Esophagus muscularis mucosa (tissue), 4 donors: ENCODE results near the gene FBXL7. TPM values are rescaled to one million over a fixed set of nuclear protein-coding genes. Genes with fewer than 3 reads are reported as not detected.

Experiments
- DNase-seq: peaks from one replicate; pipeline ENCODE4 v3.0.0-alpha.2; 2017; ENCODE audit errors: extremely low spot score
- H3K27ac ChIP-seq, 4 donors: fragments of 200-600 bp; sonication (generic); replicated peaks in 1 of 4; 1 replicate in 3 of 4; 2 replicates in 1 of 4; pipeline ENCODE4 v1.5.1; 2016 to 2019; ENCODE audit warnings: mild to moderate bottlenecking in 1 of 4
- H3K27me3 ChIP-seq, 4 donors: fragments of 200-600 bp; sonication (generic); one replicate each; pipeline versions ENCODE4 v1.5.1 to v1.6.0; 2016 to 2019
- H3K36me3 ChIP-seq, 4 donors: fragments of 200-600 bp; sonication (generic); one replicate each; pipeline ENCODE4 v1.5.1; 2016 to 2019
- H3K4me1 ChIP-seq, 4 donors: fragments of 200-600 bp; sonication (generic); one replicate each; pipeline ENCODE4 v1.5.1; 2016 to 2019
- H3K4me3 ChIP-seq, 4 donors: fragments of 200-600 bp; sonication (generic); 1 replicate in 2 of 4; 2 replicates in 2 of 4; pipeline ENCODE4 v1.5.1; 2016 to 2019; ENCODE audit warnings: mild to moderate bottlenecking in 4 of 4, moderate library complexity in 1 of 4
- H3K9me3 ChIP-seq, 4 donors: fragments of 200-600 bp; sonication (generic); 1 replicate in 3 of 4; 2 replicates in 1 of 4; pipeline ENCODE4 v1.5.1; 2016 to 2019
- EP300 ChIP-seq: sonication (generic); formaldehyde crosslinking; IDR thresholded peaks from one replicate; pipeline ENCODE4 v1.6.1; 2017; ENCODE audit warnings: antibody characterized with exemption
- POLR2A ChIP-seq: fragments of 450-650 bp; IDR thresholded peaks from one replicate; pipeline ENCODE4 v1.6.1; 2017; ENCODE audit warnings: antibody characterized with exemption, moderate library complexity, mild to moderate bottlenecking, low read depth
- POLR2AphosphoS5 ChIP-seq, 2 donors: sonication (generic); formaldehyde crosslinking; IDR thresholded peaks; one replicate each; pipeline ENCODE4 v1.6.1; 2017; ENCODE audit warnings: antibody characterized with exemption in 2 of 2
- WGBS: methylation state at CpG from one replicate; pipeline ENCODE4 v1.1.5; 2018; 5-methylcytosine and 5-hydroxymethylcytosine counted together
- intact Hi-C: fragments of 100-400 bp; cut with DNase I; formaldehyde crosslinking; loops from one replicate; pipeline ENCODE4 v1.15.1; 2023
- total RNA-seq, 4 donors: library from RNA; depleted of rRNA; stranded (reverse); fragments of >200 nt; gene quantifications; one replicate each; pipeline versions ENCODE4 v1.1.0 to v1.2.1, GENCODE V29; 2016
- TF ChIP-seq, protein P1 (sequence below), 3 experiments: fragments of 200-600 bp in 2 of 3; fragments of 450-650 bp in 1 of 3; sonication (generic) in 2 of 3; IDR thresholded peaks; one replicate each; pipeline ENCODE4 v1.5.1; 2017 to 2019; ENCODE audit warnings: antibody characterized with exemption in 3 of 3, mild to moderate bottlenecking in 2 of 3, moderate library complexity in 1 of 3

FBXL7 gene
- total RNA-seq, 4 donors from 2014 or later = 25.7 to 37.7 (median 27.6) TPM

DNA sequence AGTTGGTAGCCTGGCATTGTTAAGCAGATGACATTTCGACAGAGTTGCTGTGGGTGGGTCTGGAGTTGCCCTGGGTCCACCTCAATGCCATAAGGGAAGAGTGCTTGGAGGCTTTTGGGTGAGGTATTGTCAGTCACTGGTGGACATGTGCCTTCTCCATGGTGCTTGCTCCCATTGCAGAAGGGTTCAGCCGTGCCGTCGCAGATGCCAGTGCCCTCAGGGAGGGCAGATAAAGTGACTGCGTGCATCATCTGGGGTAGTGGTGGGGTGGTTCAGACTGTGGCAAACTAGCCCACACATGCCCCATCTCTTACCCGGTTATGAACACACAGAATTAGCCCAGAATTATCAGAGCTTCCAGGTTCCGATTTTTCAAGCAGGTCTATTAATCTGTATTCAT, 71.6 kb downstream of the FBXL7 start:
- intact Hi-C loops = no loop called here
- WGBS = 98% methylated on average over 7 of the region's 7 CpGs
- Histone ChIP-seq H3K27ac (no peak overlapping the region), H3K36me3 (no peaks in the 10 kb centered on the region), H3K27me3 (no peaks in the 10 kb centered on the region), H3K4me3 (no peak overlapping the region), H3K9me3 (no peaks in the 10 kb centered on the region), H3K4me1 (peaks cover 26 to 47% (median 37%) of the 10 kb centered on the region in 4 donors)
- peak; percentile 77 for DNase-seq
- TF ChIP-seq, protein P1, sequence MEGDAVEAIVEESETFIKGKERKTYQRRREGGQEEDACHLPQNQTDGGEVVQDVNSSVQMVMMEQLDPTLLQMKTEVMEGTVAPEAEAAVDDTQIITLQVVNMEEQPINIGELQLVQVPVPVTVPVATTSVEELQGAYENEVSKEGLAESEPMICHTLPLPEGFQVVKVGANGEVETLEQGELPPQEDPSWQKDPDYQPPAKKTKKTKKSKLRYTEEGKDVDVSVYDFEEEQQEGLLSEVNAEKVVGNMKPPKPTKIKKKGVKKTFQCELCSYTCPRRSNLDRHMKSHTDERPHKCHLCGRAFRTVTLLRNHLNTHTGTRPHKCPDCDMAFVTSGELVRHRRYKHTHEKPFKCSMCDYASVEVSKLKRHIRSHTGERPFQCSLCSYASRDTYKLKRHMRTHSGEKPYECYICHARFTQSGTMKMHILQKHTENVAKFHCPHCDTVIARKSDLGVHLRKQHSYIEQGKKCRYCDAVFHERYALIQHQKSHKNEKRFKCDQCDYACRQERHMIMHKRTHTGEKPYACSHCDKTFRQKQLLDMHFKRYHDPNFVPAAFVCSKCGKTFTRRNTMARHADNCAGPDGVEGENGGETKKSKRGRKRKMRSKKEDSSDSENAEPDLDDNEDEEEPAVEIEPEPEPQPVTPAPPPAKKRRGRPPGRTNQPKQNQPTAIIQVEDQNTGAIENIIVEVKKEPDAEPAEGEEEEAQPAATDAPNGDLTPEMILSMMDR (IDR thresholded peaks at IDR 0.05) = no peak
- no peak for TF ChIP-seq POLR2A
- no peak for TF ChIP-seq POLR2AphosphoS5 (IDR thresholded peaks at IDR 0.05)
- TF ChIP-seq EP300 = no peak

DNA sequence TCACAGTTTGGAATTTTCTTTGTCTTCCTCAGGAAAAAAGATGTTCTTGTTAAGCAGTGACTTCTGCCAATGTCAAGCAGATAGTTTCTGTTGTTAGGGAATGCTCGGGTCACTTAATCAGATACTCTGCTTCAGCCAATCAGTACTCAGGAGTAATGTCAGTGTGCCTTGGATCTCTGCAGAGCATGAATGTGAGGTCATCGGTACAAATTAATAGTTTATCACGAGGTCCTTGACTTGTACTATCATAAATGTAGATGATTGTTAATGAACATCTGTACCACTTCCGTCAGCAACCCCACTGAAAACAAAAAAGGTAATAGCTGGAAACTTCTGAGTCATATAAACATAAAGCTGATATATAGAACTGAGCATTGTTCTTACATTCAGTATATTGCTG, 73.6 kb downstream of the FBXL7 start:
- Histone ChIP-seq H3K27ac (no peak overlapping the region), H3K4me1 (peaks cover 32 to 57% (median 46%) of the 10 kb centered on the region in 4 donors), H3K9me3 (no peaks in the 10 kb centered on the region), H3K36me3 (no peaks in the 10 kb centered on the region), H3K27me3 (no peaks in the 10 kb centered on the region), H3K4me3 (no peak overlapping the region)
- intact Hi-C loops = no loop called here
- 61% methylated on average over 4 of the region's 4 CpGs for WGBS
- TF ChIP-seq, protein P1 (IDR thresholded peaks at IDR 0.05) = no peak
- no peak for TF ChIP-seq EP300
- no peak for TF ChIP-seq POLR2A
- TF ChIP-seq POLR2AphosphoS5 (IDR thresholded peaks at IDR 0.05) = no peak
- peak; percentile 60 for DNase-seq

DNA sequence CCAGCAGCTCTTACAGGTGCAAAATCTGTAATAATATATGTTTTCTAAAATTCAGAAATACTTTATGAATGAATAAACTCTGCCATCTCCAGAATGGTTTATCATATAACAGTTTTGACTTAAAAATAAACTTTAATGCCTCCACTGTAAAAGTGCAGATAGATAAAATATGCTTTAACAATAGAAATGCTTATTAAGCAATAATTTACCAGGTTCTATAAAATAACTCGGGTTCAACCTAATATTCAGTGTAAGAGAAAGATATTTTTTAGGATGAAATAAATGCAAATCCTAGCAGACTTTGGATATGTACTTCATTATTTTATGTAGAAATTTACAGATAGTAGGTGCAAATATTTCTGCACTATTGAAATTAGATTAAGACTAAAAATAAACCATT, 74.1 kb downstream of the FBXL7 start:
- Histone ChIP-seq H3K4me1 (peaks cover 37 to 62% (median 48%) of the 10 kb centered on the region in 4 donors), H3K27ac (no peak overlapping the region), H3K36me3 (no peaks in the 10 kb centered on the region), H3K9me3 (no peaks in the 10 kb centered on the region), H3K4me3 (no peak overlapping the region), H3K27me3 (no peaks in the 10 kb centered on the region)
- WGBS = 86% methylated on average over 1 of the region's 1 CpG
- TF ChIP-seq POLR2A (no peak), EP300 (no peak), POLR2AphosphoS5 (IDR thresholded peaks at IDR 0.05) (no peak)
- TF ChIP-seq, protein P1 (IDR thresholded peaks at IDR 0.05) = no peak
- no peak for DNase-seq
- intact Hi-C loops = no loop called here

DNA sequence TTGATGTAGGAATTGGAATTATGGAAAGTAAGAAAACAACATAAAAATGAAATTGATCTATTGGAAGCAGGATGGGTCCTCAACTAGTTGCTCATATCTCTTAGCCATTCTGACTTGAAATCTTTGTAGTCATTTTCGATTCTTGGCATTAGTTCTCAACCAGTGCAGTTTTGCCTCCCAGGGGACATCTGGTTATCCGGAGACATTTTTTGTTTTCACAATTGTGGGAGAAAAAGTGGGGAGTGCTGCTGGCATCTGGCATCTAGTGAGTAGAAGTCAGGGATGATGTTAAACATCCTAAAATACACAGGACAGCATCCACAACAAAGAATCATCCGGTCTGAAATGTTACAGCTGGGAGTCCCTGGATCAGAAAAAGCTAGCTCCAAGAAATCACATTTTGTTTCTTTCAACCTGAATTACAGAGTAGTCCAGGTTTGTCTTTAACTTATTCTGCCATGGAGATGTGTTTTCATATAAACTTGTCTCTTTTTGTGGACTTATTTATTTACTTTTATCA, 74.9 kb downstream of the FBXL7 start:
- Histone ChIP-seq H3K27ac (peak overlapping the region in 1 of 4 donors; percentile 4), H3K27me3 (no peaks in the 10 kb centered on the region), H3K36me3 (no peaks in the 10 kb centered on the region), H3K4me3 (no peak overlapping the region), H3K4me1 (peaks cover 42 to 69% (median 52%) of the 10 kb centered on the region in 4 donors), H3K9me3 (no peaks in the 10 kb centered on the region)
- WGBS = 66% methylated on average over 3 of the region's 3 CpGs
- intact Hi-C loops = no loop called here
- DNase-seq = peak; percentile 45
- no peak for TF ChIP-seq POLR2AphosphoS5 (IDR thresholded peaks at IDR 0.05)
- TF ChIP-seq POLR2A = no peak
- TF ChIP-seq, protein P1 (IDR thresholded peaks at IDR 0.05) = no peak
- no peak for TF ChIP-seq EP300

DNA sequence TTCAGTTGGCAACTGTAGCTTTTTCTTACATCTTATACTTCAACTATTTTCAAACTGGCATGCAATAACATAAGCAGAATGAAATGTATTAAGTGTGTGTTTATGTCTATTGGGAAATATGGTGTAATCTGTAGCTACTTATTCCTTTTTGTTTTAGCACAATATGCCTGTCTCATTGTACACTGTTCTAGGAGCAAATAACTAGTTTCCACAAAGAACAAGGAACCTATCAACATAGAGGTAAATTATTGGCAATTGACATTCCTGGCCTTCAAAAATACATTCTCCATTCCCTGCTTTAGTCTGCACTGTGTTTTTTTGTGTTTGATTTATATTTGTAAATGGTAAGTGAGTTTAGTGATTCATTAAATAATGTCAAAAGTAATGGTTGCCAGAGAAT, 75.7 kb downstream of the FBXL7 start:
- no peaks in the 10 kb centered on the region for H3K9me3 ChIP-seq
- intact Hi-C loops = no loop called here
- H3K27me3 ChIP-seq = no peaks in the 10 kb centered on the region
- TF ChIP-seq POLR2AphosphoS5 (IDR thresholded peaks at IDR 0.05) (no peak), EP300 (no peak), POLR2A (no peak)
- TF ChIP-seq, protein P1 (IDR thresholded peaks at IDR 0.05) = no peak
- H3K4me1 ChIP-seq = peaks cover 42 to 69% (median 52%) of the 10 kb centered on the region in 4 donors
- DNase-seq = no peak
- no peaks in the 10 kb centered on the region for H3K36me3 ChIP-seq
- H3K27ac ChIP-seq = peak overlapping the region in 1 of 4 donors; percentile 4
- no peak overlapping the region for H3K4me3 ChIP-seq
